Testis (tissue), 3 donors: ENCODE results near the gene DDX54. TPM values are rescaled to one million over a fixed set of nuclear protein-coding genes. Genes with fewer than 3 reads are reported as not detected.

Experiments
- DNase-seq: peaks from one replicate; pipeline ENCODE4 v3.0.0-alpha.2; 2019
- H3K27ac ChIP-seq, 2 donors: fragments of 200-600 bp; sonication (generic); one replicate each; pipeline ENCODE4 v1.5.1; 2019
- H3K27me3 ChIP-seq: fragments of 200-600 bp; sonication (generic); one replicate; pipeline ENCODE4 v1.5.1; 2019
- H3K36me3 ChIP-seq: fragments of 200-600 bp; sonication (generic); one replicate; pipeline ENCODE4 v1.5.1; 2017; ENCODE audit warnings: low read depth; ENCODE audit errors: missing control alignments
- H3K4me1 ChIP-seq: fragments of 200-600 bp; sonication (generic); one replicate; pipeline ENCODE4 v1.5.1; 2019
- H3K4me3 ChIP-seq, 2 donors: fragments of 200-600 bp; sonication (generic); one replicate each; pipeline ENCODE4 v1.5.1; 2017 to 2019
- H3K9me3 ChIP-seq: fragments of 200-600 bp; sonication (generic); one replicate; pipeline ENCODE4 v1.5.1; 2017
- CTCF ChIP-seq, 3 experiments: fragments of 450-650 bp in 2 of 3; fragments of 200-600 bp in 1 of 3; sonication (generic) in 1 of 3; IDR thresholded peaks; one replicate each; pipeline ENCODE4 v1.5.1; 2016 to 2019; ENCODE audit warnings: antibody characterized with exemption in 3 of 3, mild to moderate bottlenecking in 2 of 3, moderate library complexity in 1 of 3
- POLR2A ChIP-seq: fragments of 450-650 bp; IDR thresholded peaks from one replicate; pipeline ENCODE4 v1.6.1; 2017; ENCODE audit warnings: antibody characterized with exemption, mild to moderate bottlenecking, moderate library complexity
- WGBS, 2 donors: methylation state at CpG; one replicate each; pipeline ENCODE4 v1.1.5; 2018; 5-methylcytosine and 5-hydroxymethylcytosine counted together
- intact Hi-C: fragments of 100-400 bp; cut with DNase I; formaldehyde crosslinking; loops from one replicate; pipeline ENCODE4 v1.15.1; 2023; ENCODE audit warnings: low total_unique reads
- polyA plus RNA-seq: library from polyadenylated mRNA; stranded (reverse); fragments of 350-450 nt; fragmentation: Illumina TruSeq; extraction: RNeasy Lipid Tissue Mini Kit (QIAGEN cat#74804); gene quantifications from one replicate; pipeline ENCODE4 v1.2.3, GENCODE V29; 2014; ENCODE audit warnings: low read depth, low replicate concordance; ENCODE audit not compliant: insufficient read depth
- total RNA-seq, 2 donors: library from RNA; depleted of rRNA; stranded (reverse); fragments of >200 nt; gene quantifications; one replicate each; pipeline ENCODE4 v1.2.3, GENCODE V29; 2016

The DDX54 gene
- total and polyA plus RNA-seq, 3 donors from 2014 or later, result 40.3 to 63.6 (median 62.4) TPM

DNA sequence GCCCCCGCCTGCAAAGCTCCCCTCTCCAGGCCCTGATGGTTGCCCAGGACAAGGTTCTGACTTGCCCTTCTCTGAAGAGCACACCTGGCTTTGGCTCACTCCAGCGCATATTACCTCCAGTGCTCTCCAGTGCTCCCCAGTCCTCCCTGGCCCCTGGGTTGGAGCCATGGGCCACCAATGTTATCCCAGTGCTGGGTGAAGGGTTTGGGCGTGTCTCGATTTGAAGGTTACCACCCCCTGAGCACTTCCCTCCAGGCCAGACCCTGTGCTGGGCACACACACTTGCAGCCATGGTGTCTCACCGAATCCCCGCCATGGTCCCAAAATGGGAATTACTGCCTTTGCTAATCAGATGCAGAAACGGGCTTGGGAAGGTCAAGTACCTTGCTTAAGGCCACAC lies 11.3 kb upstream of the DDX54 start:
- no peak for TF ChIP-seq POLR2A
- no peak for TF ChIP-seq CTCF (IDR thresholded peaks at IDR 0.05)
- Histone ChIP-seq H3K4me3 (no peak overlapping the region), H3K27me3 (no peaks in the 10 kb centered on the region), H3K4me1 (peaks cover 16% of the 10 kb centered on the region), H3K27ac (no peak overlapping the region), H3K36me3 (no peaks in the 10 kb centered on the region), H3K9me3 (no peaks in the 10 kb centered on the region)
- DNase-seq, result no peak
- intact Hi-C loops, result loop anchor here (10.0 kb wide), 1 partner anchor 238 kb away; no protein-coding TSS in a partner anchor
- 65 to 84% methylated on average over 5 to 7 of the region's 7 CpGs for WGBS, 2 donors

DNA sequence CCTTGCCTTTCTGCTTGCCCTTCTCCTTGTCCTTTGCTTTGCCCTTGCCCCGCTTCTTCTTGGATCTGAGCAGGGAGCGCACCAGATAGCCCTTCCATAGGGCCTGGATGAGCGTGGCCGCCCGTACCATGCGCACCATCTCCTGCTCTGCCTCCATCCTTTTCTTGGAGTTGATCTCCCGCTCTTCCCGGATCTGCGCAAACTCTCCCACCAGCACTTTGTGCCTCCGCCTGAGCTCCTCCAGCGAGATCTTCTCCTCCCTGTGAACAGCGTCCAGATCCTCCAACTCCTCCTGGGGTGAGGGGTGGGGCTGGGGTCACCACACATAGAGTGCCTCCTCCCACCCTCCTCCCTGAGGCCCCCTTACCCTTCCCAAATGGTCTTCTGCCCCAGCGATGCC lies 10.3 kb upstream of the DDX54 start:
- intact Hi-C loops, result loop anchor here (10.0 kb wide), 1 partner anchor 239 kb away; no protein-coding TSS in a partner anchor
- 88 to 96% methylated on average over 12 to 13 of the region's 13 CpGs for WGBS, 2 donors

DNA sequence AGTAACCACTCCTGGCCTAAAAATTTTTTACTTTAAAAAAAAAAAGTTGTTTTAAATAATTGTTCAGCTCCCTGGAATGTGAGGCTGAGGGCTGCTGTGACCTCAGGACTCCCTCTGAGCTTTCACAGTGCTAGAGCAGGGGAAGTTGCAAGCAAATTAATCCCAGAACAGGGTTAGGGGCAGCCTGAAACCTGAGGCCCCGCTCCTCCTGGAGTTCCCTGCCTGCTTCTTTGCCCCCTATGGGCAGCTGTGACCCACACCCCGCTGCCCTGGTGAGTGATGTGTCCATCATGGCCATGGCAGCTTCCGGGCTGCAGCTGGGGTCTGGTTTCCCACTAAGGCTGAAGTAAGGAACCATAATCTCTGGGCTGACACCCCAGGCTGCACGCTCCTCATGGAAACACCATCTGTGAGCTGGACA lies 9.7 kb upstream of the DDX54 start:
- intact Hi-C loops, result loop anchor here (10.0 kb wide), 1 partner anchor 240 kb away; no protein-coding TSS in a partner anchor
- 71 to 80% methylated on average over 4 of the region's 4 CpGs for WGBS, 2 donors
- Histone ChIP-seq H3K9me3 (no peaks in the 10 kb centered on the region), H3K27me3 (no peaks in the 10 kb centered on the region), H3K36me3 (no peaks in the 10 kb centered on the region), H3K27ac (no peak overlapping the region), H3K4me1 (peaks cover 7% of the 10 kb centered on the region), H3K4me3 (no peak overlapping the region)
- TF ChIP-seq POLR2A (no peak), CTCF (IDR thresholded peaks at IDR 0.05) (no peak)
- DNase-seq, result no peak

More for the DNA sequence above, 10.3 kb upstream of the DDX54 start:
- H3K27ac ChIP-seq, result no peak overlapping the region
- H3K36me3 ChIP-seq, result no peaks in the 10 kb centered on the region
- no peaks in the 10 kb centered on the region for H3K27me3 ChIP-seq
- TF ChIP-seq POLR2A, result no peak
- TF ChIP-seq CTCF (IDR thresholded peaks at IDR 0.05), result no peak
- H3K4me1 ChIP-seq, result peaks cover 10% of the 10 kb centered on the region
- DNase-seq, result no peak
- H3K4me3 ChIP-seq, result no peak overlapping the region
- no peaks in the 10 kb centered on the region for H3K9me3 ChIP-seq

GRCh38 chr12:113191227-113191626 lies 5.9 kb upstream of the DDX54 start:
- WGBS, 2 donors, result 86 to 92% methylated on average over 13 to 19 of the region's 19 CpGs
- TF ChIP-seq CTCF (IDR thresholded peaks at IDR 0.05), result no peak
- no peak for TF ChIP-seq POLR2A
- intact Hi-C loops, result loop anchor here (10.0 kb wide), 1 partner anchor 244 kb away; no protein-coding TSS in a partner anchor

GRCh38 chr12:113190761-113191160 lies 5.5 kb upstream of the DDX54 start:
- Histone ChIP-seq H3K36me3 (no peaks in the 10 kb centered on the region), H3K4me1 (peaks cover 11% of the 10 kb centered on the region), H3K27ac (no peak overlapping the region), H3K9me3 (no peaks in the 10 kb centered on the region), H3K4me3 (no peak overlapping the region), H3K27me3 (no peaks in the 10 kb centered on the region)
- no peak for TF ChIP-seq CTCF (IDR thresholded peaks at IDR 0.05)
- no peak for TF ChIP-seq POLR2A
- DNase-seq, result peak; percentile 46
- intact Hi-C loops, result loop anchor here (10.0 kb wide), 1 partner anchor 244 kb away; no protein-coding TSS in a partner anchor
- WGBS, 2 donors, result 85 to 90% methylated on average over 4 of the region's 4 CpGs

More at GRCh38 chr12:113191227-113191626, 5.9 kb upstream of the DDX54 start:
- DNase-seq, result no peak
- no peak overlapping the region for H3K4me3 ChIP-seq
- H3K4me1 ChIP-seq, result peaks cover 11% of the 10 kb centered on the region
- no peaks in the 10 kb centered on the region for H3K9me3 ChIP-seq
- H3K36me3 ChIP-seq, result no peaks in the 10 kb centered on the region
- no peaks in the 10 kb centered on the region for H3K27me3 ChIP-seq
- H3K27ac ChIP-seq, result no peak overlapping the region
